Liver (tissue), 9 donors: Measurements from ENCODE around the gene PCSK6. TPM values are rescaled to one million over a fixed set of nuclear protein-coding genes. Genes with fewer than 3 reads are reported as not detected.

Experiments
- DNase-seq: peaks from one replicate; pipeline ENCODE4 v3.0.0-alpha.2; 2017; ENCODE audit warnings: low spot score
- H3K27ac ChIP-seq, 2 donors: one replicate each; pipeline ENCODE4 v1.7.0; 2013; ENCODE audit warnings: inconsistent platforms in 2 of 2, low read length in 2 of 2, control low read depth in 1 of 2, low read depth in 1 of 2, mild to moderate bottlenecking in 1 of 2
- H3K27me3 ChIP-seq, 4 donors: one replicate each; pipeline versions ENCODE4 v1.6.1 to v1.7.0; 2013; ENCODE audit warnings: low read length in 3 of 4, inconsistent platforms in 1 of 4, mild to moderate bottlenecking in 1 of 4, moderate library complexity in 1 of 4; ENCODE audit not compliant: control insufficient read depth in 4 of 4, insufficient read depth in 4 of 4
- H3K36me3 ChIP-seq, 4 donors: one replicate each; pipeline versions ENCODE4 v1.6.1 to v1.7.0; 2013; ENCODE audit warnings: low read length in 3 of 4, mild to moderate bottlenecking in 3 of 4, low read depth in 1 of 4, moderate library complexity in 1 of 4; ENCODE audit not compliant: control insufficient read depth in 4 of 4, insufficient read depth in 3 of 4
- H3K4me1 ChIP-seq, 4 donors: one replicate each; pipeline versions ENCODE4 v1.6.1 to v1.7.0; 2013; ENCODE audit warnings: low read length in 3 of 4, mild to moderate bottlenecking in 3 of 4, moderate library complexity in 1 of 4; ENCODE audit not compliant: control insufficient read depth in 4 of 4, insufficient read depth in 4 of 4
- H3K4me3 ChIP-seq, 3 donors: one replicate each; pipeline versions ENCODE4 v1.6.1 to v1.7.0; 2013; ENCODE audit warnings: low read length in 3 of 3, control low read depth in 1 of 3, low read depth in 1 of 3, mild to moderate bottlenecking in 1 of 3
- H3K9ac ChIP-seq, 2 donors: one replicate each; pipeline ENCODE4 v1.7.0; 2013; ENCODE audit warnings: low read length in 2 of 2, mild to moderate bottlenecking in 2 of 2, moderate library complexity in 2 of 2, control low read depth in 1 of 2, low read depth in 1 of 2
- H3K9me3 ChIP-seq, 4 donors: one replicate each; pipeline versions ENCODE4 v1.6.1 to v1.7.0; 2013; ENCODE audit warnings: low read length in 3 of 4; ENCODE audit not compliant: control insufficient read depth in 4 of 4
- CTCF ChIP-seq: fragments of 150-350 bp; IDR thresholded peaks from 2 replicates; pipeline ENCODE4 v1.5.1; 2017; ENCODE audit warnings: improper control_type of control experiment, low read depth, low read length; ENCODE audit not compliant: missing input control
- EGR1 ChIP-seq, 2 donors: IDR thresholded peaks; 2 replicates each; pipeline ENCODE4 v1.6.1; 2016 to 2018; ENCODE audit warnings: antibody characterized with exemption in 2 of 2, low read depth in 2 of 2
- FOXA1 ChIP-seq: IDR thresholded peaks from 2 replicates; pipeline ENCODE4 v1.6.1; 2016; ENCODE audit warnings: antibody characterized with exemption
- FOXA2 ChIP-seq: IDR thresholded peaks from 2 replicates; pipeline ENCODE4 v1.6.1; 2016; ENCODE audit warnings: antibody characterized with exemption
- GABPA ChIP-seq, 2 donors: IDR thresholded peaks in 1 of 2; conservative IDR thresholded peaks in 1 of 2; 2 replicates each; pipeline ENCODE4 v1.6.1; 2016; ENCODE audit warnings: antibody characterized with exemption in 2 of 2, mild to moderate bottlenecking in 1 of 2, moderate library complexity in 1 of 2
- HNF4A ChIP-seq, 2 donors: conservative IDR thresholded peaks; 2 replicates each; pipeline ENCODE4 v1.6.1; 2016; ENCODE audit warnings: antibody characterized with exemption in 2 of 2, mild to moderate bottlenecking in 2 of 2
- HNF4G ChIP-seq: IDR thresholded peaks from 2 replicates; pipeline ENCODE4 v1.6.1; 2016; ENCODE audit warnings: antibody characterized with exemption
- JUND ChIP-seq, 2 donors: IDR thresholded peaks; 2 replicates each; pipeline ENCODE4 v1.6.1; 2016; ENCODE audit warnings: antibody characterized with exemption in 2 of 2
- MAX ChIP-seq: IDR thresholded peaks from 2 replicates; pipeline ENCODE4 v1.6.1; 2016; ENCODE audit warnings: antibody characterized with exemption
- NR2F2 ChIP-seq: IDR thresholded peaks from 2 replicates; pipeline ENCODE4 v1.6.1; 2016; ENCODE audit warnings: antibody characterized with exemption
- RXRA ChIP-seq, 2 donors: IDR thresholded peaks; 2 replicates each; pipeline ENCODE4 v1.6.1; 2017 to 2018; ENCODE audit warnings: antibody characterized with exemption in 2 of 2, mild to moderate bottlenecking in 1 of 2
- SP1 ChIP-seq: IDR thresholded peaks from 2 replicates; pipeline ENCODE4 v1.6.1; 2018; ENCODE audit warnings: antibody characterized with exemption, mild to moderate bottlenecking
- ZBTB33 ChIP-seq: IDR thresholded peaks from 2 replicates; pipeline ENCODE4 v1.6.1; 2016; ENCODE audit warnings: antibody characterized with exemption
- WGBS: extraction: QIAGEN DNeasy Blood & Tissue Kit; methylation state at CpG from one replicate; pipeline ENCODE4 v1.1.7; 2013; 5-methylcytosine and 5-hydroxymethylcytosine counted together
- polyA plus RNA-seq, 2 donors: library from polyadenylated mRNA; stranded (reverse) in 1 of 2; unstranded in 1 of 2; fragments of 200-250 nt in 1 of 2; fragments of >200 nt in 1 of 2; fragmentation: Nextera tagmentation in 1 of 2; extraction: Ambion mirVana in 1 of 2; gene quantifications; one replicate each; pipeline versions ENCODE4 v1.2.1 to v1.2.3, GENCODE V29; 2013 to 2015
- total RNA-seq, 2 donors: library from RNA; depleted of rRNA; stranded (reverse); fragments of >200 nt; gene quantifications; one replicate each; pipeline ENCODE4 v1.2.3, GENCODE V29; 2014
- TF ChIP-seq, protein P1 (sequence below): IDR thresholded peaks from 2 replicates; pipeline ENCODE4 v1.6.1; 2016; ENCODE audit warnings: antibody characterized with exemption
- TF ChIP-seq, protein P2 (sequence below): IDR thresholded peaks from 2 replicates; pipeline ENCODE4 v1.6.1; 2016; ENCODE audit warnings: antibody characterized with exemption, mild to moderate bottlenecking
- donor health status: healthy.
- donor health status: healthy.
- donor health status: healthy.
- donor health status: healthy.
- donor health status: healthy.

Gene PCSK6
- total and polyA plus RNA-seq, 4 donors, result 94.8 to 398 (median 168) TPM

DNA sequence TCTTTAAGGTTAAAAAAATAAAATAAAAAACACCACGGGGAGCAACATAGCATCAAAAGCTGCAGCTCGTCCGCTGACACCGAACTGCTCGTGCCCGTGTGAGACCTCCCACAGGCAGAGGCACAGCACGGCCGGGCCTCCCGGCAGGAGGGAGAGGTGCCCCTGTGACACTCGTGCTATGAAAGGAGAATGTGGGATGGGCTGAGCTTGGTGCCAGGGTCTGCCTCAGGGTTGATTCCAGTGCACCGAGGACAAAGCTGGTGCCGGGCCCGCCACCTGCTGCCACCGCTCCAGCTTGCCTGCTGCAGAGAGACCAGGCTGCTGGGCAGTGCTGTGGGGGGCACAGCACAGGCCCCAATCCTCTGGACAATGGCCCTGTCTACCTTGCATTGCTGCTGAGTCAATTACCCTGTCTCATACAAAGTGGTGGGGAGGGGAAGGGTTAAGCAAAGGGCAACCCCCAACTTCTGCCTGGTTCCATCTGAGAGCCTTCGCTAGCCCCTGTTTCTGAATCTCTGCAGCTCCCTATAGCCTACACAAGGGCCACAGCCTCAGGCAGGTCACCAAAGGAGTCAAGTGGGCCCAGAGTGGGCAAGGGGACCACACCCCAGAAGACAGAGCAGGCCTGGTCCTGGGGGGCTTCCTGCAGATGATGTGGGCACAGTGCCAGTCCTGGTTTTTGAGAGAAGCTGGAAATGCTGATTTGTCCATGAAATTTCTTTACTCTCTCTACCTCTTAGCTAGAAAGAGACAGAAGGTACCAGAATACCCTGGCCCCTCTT, 120.5 kb downstream of the PCSK6 start:
- H3K27ac ChIP-seq, result no peak overlapping the region
- peaks cover 16 to 69% (median 35%) of the 10 kb centered on the region in 4 donors for H3K36me3 ChIP-seq
- 96% methylated on average over 15 of the region's 15 CpGs for WGBS
- no peak overlapping the region for H3K9ac ChIP-seq
- no peak for DNase-seq
- H3K9me3 ChIP-seq, result no peaks in the 10 kb centered on the region
- no peaks in the 10 kb centered on the region for H3K4me1 ChIP-seq
- H3K27me3 ChIP-seq, result no peaks in the 10 kb centered on the region
- H3K4me3 ChIP-seq, result no peak overlapping the region
- TF ChIP-seq FOXA2, result no peak
- TF ChIP-seq, protein P1, sequence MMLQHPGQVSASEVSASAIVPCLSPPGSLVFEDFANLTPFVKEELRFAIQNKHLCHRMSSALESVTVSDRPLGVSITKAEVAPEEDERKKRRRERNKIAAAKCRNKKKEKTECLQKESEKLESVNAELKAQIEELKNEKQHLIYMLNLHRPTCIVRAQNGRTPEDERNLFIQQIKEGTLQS, result no peak
- no peak for TF ChIP-seq CTCF
- TF ChIP-seq HNF4A (conservative IDR thresholded peaks at IDR 0.05), result no peak
- TF ChIP-seq, protein P2, sequence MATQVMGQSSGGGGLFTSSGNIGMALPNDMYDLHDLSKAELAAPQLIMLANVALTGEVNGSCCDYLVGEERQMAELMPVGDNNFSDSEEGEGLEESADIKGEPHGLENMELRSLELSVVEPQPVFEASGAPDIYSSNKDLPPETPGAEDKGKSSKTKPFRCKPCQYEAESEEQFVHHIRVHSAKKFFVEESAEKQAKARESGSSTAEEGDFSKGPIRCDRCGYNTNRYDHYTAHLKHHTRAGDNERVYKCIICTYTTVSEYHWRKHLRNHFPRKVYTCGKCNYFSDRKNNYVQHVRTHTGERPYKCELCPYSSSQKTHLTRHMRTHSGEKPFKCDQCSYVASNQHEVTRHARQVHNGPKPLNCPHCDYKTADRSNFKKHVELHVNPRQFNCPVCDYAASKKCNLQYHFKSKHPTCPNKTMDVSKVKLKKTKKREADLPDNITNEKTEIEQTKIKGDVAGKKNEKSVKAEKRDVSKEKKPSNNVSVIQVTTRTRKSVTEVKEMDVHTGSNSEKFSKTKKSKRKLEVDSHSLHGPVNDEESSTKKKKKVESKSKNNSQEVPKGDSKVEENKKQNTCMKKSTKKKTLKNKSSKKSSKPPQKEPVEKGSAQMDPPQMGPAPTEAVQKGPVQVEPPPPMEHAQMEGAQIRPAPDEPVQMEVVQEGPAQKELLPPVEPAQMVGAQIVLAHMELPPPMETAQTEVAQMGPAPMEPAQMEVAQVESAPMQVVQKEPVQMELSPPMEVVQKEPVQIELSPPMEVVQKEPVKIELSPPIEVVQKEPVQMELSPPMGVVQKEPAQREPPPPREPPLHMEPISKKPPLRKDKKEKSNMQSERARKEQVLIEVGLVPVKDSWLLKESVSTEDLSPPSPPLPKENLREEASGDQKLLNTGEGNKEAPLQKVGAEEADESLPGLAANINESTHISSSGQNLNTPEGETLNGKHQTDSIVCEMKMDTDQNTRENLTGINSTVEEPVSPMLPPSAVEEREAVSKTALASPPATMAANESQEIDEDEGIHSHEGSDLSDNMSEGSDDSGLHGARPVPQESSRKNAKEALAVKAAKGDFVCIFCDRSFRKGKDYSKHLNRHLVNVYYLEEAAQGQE, result no peak
- no peak for TF ChIP-seq MAX
- no peak for TF ChIP-seq HNF4G
- no peak for TF ChIP-seq JUND (IDR thresholded peaks at IDR 0.05)
- TF ChIP-seq SP1, result no peak
- no peak for TF ChIP-seq NR2F2
- no peak for TF ChIP-seq ZBTB33
- TF ChIP-seq GABPA (IDR thresholded peaks at IDR 0.05 in 1 of 2, conservative IDR thresholded peaks at IDR 0.05 in 1 of 2), result no peak

- no peaks in the 10 kb centered on the region for H3K9me3 ChIP-seq
- H3K4me1 ChIP-seq, result no peaks in the 10 kb centered on the region
- H3K36me3 ChIP-seq, result peaks cover 16 to 74% (median 39%) of the 10 kb centered on the region in 4 donors
- no peak overlapping the region for H3K4me3 ChIP-seq
- no peaks in the 10 kb centered on the region for H3K27me3 ChIP-seq
- H3K9ac ChIP-seq, result no peak overlapping the region
- no peak overlapping the region for H3K27ac ChIP-seq
- no peak for TF ChIP-seq HNF4A (conservative IDR thresholded peaks at IDR 0.05)
- no peak for TF ChIP-seq SP1
- no peak for TF ChIP-seq RXRA (IDR thresholded peaks at IDR 0.05)
- no peak for TF ChIP-seq GABPA (IDR thresholded peaks at IDR 0.05 in 1 of 2, conservative IDR thresholded peaks at IDR 0.05 in 1 of 2)
- no peak for TF ChIP-seq ZBTB33
- TF ChIP-seq FOXA1, result no peak
- TF ChIP-seq EGR1 (IDR thresholded peaks at IDR 0.05; ENCODE audit: low read depth in 2 of 2), result no peak
- no peak for DNase-seq
- WGBS, result 94% methylated on average over 14 of the region's 14 CpGs
Observed at GRCh38 chr15:101368086-101368780, 121.3 kb downstream of the PCSK6 start.
